DMS79 (cell line): ENCODE measurements around the gene ABITRAM.
"Not testable (repeated sequence)": the region's sequence is repeated elsewhere in the genome, so short reads cannot be mapped to it uniquely, and the experiment has no call there.

Experiments
- DNase-seq: peaks from one replicate; lab custom pipeline; 2025; lab: John Stamatoyannopoulos, UW

Gene ABITRAM

DNA sequence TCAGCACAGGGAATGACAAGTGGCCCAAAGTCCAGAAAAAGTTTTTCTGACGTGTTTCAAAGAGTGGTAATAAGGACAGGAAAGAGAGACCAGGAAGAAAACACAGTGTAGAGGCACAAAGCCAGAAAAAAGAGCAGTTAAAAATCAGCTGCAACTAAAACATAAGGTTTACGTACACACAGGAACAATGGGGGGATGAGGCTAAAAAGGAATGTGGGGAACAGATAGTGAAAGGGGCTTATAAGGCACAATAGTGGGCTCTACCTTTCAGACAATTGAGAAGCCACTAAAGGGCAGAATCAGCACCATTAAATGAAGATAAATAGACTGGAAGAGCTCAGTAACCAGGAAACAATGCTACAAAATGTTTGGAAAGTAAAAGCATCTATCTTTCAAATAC, 5.8 kb upstream of the ABITRAM start:
- no peak for DNase-seq

DNA sequence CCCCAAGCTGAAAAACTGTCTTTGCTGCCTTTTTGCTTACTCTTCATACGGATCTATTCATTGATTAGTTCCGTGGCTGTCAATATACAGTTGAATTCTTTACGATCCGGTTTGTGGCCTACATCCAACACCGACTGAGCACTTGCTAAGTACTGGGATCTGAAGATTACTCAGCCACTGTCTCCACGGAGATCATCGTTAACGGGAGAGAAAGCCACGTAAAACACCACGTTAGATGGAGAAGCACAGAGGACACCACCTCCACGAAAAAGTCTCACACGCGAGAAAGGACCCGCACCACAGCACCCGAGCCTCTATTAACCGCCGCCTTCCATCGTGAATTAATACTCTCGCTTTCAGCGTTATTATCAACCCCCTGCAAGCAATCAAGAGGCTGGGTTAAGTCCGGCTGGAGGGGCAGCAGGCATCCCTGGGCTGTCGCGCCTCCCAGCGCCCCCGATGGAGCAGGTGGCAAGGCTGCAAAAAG, 926 bp upstream of the ABITRAM start:
- DNase-seq: no peak

DNA sequence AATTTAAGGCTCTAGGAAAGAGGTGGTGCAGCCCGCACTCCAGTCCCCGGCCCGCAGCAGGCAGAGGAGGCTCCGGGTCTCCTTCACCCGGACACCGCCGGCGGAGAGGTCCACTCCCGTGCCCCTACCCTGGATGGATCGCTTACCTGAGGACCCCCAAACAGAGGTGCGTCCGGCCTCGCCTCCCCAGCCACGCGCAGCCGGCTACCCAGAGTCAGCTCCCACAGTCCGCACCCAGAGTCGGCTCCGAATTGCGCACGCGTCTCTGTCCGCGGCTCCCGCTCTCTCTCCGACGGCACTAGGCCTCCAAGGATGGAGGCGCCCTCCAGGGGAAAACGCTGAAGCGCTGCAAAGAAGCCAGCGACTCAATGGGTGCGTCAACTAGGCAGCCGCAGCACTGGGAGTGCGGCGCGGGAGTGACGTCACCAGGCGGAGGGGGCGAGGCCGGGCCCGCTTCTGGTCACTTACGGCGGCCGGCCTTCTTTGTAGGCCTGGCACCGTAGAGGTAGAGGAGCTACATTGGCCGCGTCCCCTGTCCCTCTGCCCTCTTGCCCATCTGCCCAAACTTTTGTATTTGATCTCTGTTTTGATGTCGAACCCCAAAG, 380 bp upstream of the ABITRAM start, which contains the start of gene ELP1:
TSS of gene ELP1 (minus strand) at position 407 of the 605 bp plus-strand sequence. CDS start 2,978 bp downstream, outside the sequence.
- DNase-seq: peak; percentile 71

DNA sequence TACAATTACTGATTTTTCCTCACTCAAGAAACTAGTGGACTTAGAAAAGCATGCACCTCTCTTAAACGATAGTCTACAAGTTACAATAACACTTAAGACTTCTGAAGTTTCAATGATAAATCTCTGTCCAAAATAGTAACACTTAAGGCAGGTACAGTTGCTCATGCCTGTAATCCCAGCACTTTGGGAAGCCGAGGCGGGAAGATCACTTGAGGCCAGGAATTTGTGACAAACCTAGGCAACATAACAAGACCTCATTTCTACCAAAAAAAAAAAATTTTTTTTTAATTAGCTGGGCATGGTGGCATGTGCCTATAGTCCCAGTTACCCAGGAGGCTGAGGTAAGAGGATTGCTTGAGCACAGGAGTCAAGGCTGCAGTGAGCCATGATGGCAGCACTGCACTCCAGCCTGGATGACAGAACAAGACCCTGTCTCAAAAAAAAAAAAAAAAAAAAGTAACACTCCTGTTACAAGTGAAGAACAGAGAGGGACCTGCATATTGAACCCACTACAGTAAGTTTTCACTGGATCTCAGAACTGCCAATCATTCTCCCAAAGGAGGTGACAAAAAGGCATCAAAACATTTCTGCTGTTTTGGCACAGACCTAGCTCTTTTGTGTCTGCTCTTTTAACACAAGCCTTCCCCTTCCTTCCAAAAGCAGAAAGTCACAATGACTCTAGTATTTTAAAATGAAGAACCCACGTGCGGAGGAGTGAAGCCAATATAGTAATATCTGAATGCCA, 3.5 kb downstream of the ABITRAM start:
- no peak for DNase-seq

DNA sequence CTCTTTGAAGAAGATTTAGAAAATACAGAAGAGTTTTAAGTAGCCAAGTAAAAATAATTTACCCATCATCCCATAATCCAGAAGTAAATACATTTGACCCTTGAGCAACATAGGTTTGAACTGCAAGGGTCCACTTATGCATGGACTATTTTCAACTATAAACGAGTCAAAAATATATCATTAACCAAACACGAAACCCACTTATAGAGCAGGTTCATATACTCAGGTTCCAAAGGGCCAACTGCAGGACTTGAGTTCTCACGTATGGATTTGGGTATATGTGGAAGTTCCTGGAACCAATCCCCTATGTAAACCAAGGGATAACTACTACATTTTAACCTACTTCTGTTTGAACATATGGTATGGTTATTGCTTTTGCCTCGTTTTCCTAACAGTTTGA, 5.8 kb downstream of the ABITRAM start:
- DNase-seq: no peak

DNA sequence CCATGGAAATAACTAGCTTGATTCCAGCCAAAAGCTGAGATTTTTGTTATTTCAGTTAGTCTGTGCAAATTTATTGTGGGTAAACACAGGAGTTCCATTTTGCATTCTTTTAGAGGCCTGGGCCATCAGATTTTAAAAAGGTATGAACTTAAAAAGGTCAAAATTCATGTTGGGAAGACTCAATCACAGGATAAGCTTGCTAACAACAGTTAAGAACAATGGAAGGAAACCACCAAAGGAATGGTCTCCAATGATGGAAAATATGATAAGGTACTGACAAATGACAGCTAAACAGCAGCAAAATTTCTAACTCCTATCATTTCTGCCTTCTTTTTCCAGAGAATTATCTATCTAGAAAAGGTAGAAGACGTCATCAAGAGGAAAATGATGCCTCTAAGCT, 16.0 kb downstream of the ABITRAM start:
- no peak for DNase-seq

DNA sequence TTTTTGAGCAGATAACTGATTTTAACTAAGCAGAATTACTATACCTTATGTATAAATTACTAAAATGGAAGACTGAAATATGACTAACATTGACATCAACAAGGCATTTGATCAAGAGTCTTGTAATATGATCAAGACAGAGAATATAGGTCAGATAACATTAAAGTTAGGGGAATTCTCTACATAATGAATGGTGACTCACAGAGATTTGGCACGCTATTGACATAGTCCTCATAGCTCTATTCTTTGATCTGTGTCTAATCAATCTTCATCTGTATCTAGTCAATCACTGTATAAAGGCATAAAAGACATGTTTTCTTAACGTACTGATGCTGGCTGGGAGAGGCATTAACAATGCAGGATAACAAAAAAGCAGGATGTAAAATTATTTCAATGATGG, 17.4 kb downstream of the ABITRAM start:
- no peak for DNase-seq

DNA sequence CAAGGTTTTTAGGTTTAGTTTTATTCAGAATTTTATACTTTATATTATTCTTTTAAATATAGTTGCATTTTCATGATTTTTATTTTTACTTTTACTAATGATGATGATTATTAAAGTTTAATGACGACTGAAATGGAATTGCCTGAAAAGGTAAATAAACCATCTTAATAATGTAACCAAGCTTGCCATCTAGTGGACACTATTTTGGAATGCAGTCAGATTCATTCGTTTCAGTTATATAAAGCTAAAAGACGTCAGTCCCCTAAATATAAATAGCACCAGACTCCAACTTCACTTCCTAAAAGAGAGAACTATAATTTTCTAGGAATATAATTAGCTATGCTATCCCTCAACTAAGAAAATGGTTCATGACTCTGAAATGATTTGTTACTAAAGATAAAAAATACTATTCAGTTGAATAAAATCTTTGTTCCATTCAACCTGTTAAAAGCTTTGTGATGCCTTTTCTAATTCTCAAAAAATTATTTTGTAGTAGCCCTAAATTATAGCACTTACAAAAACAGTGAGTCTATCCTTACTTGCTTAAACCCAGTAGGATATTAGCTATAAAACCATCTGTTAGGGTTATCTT, 19.9 kb downstream of the ABITRAM start:
- DNase-seq: no peak

DNA sequence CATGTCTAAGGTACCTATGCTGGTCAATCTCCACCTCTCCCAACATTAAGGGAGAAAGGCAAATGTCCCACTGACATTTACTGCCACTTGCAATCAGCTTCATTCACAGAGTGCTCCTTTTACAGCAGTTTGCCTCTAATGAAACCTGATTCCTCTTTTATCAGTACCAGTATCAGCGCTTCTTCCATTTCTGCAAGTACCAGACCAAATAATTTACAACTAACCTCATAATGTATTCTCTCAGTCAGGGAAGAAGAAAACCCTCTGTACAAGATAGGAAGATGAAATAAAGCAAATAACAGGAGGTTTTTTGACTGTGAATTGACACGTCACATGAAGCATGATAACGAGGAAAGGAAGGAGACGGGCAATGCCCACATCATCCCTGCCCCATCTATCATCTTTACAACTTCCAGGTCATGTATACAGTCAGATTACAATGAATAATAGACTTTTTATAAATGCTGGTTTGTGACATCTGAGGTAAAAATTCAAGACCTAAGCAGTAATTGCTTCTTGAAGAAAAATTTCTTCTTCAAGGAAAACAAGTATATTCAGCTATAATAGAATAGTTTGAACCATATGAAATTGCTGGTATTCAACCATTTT, 21.9 kb downstream of the ABITRAM start:
- DNase-seq: no peak

DNA sequence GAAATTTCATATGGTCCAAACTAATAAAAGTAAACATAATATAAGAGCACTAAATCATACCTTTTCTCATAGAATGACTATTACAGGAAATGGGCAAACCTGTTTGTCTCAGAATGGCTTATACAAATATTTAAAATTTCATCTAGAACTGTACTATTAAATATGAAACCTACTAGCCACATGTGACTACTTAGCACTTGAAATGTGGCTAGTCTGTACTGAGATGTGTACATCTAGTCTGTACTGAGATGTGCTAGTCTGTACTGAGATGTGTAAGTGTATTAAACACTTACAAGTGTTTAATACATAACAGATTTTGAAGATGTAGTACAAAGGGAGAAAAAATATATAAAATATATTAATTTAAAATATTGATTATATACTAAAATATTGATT, 22.4 kb downstream of the ABITRAM start:
- no peak for DNase-seq

DNA sequence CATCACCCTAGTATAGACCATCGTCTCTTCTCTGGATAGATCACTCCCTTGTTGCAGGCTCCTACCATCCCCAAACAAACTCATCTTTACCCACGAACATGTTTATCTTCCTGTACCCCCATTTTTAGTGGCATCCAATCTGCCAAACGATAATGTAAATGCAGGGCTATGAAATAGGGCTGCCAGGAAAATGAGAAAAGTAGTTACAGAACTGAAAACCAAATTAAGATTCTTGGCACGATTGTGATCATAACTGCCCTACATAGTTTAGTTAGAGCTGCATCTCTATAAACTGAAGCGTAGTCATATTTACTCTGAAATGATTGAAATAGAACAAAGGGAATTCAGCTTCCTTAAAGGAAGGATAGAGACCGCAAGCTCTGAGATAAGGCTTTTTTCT, 26.1 kb downstream of the ABITRAM start:
- DNase-seq: no peak

DNA sequence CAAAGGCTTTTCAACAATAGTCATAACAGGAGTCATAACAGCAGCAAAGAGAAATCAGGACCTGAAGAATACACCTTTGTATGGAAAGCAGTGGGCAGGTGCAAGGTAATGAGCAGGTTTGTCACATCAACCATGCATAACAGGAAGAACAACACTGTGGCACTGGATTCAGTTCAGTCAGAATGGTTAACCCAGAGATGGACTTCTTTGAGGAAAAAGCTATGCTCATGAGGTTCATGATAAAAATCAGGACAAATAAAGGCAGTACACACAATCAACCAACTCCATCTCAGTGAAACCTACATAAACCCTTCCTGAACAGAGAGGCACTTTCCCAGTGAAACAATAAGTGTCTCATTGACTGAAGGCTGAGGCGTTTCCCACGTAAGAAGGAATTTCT, 27.0 kb downstream of the ABITRAM start:
- DNase-seq: no peak

DNA sequence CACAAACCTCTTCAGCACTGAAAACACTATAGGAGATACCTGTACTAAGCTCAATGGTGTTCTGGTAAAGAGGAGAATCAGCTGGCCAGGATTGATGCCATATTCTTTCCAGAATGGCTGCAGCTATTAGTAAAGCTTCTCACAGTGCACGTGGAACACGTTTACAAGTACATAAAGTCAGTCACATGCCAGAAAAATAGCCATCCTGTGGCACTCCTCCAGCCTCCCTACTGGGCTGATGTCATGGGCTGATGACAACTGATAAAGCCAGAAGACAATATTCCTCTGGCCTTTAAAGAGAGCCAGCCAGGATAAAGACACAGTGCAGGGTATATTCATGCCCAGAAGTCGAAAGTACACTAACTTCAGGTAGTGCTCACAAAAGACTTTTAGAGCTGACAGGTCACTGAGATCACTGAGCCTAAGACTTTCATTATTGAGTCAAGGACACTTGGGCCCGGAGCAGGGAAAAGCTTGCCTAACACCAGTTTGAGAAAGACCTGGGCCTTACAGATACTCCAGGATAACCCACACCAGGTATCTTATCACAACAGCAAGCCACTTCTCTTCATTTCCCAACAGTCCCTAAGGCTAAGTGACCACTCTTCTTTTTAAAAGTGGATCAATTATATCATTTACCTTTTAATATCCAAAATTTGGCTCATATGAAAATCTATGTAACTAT, 29.4 kb downstream of the ABITRAM start:
- DNase-seq: no peak

DNA sequence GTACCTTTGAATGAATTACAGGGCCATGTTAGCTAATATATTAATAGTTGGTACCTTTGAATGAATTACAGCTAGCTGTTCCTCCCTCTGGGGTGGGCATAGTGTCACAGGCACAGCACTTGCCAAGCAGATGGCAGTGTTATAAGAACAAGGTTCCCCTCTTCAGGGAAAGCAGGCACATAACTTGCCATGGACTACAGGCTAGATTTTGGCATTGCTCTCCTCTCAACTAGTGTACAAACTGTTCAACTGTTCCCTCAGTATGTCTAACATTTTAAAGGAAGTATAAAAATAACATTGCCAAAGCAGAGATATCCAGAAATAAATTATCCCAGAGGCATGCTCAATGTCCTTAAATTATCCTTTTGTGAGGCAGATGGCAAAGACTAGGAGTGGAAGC, 33.7 kb downstream of the ABITRAM start:
- DNase-seq: no peak

DNA sequence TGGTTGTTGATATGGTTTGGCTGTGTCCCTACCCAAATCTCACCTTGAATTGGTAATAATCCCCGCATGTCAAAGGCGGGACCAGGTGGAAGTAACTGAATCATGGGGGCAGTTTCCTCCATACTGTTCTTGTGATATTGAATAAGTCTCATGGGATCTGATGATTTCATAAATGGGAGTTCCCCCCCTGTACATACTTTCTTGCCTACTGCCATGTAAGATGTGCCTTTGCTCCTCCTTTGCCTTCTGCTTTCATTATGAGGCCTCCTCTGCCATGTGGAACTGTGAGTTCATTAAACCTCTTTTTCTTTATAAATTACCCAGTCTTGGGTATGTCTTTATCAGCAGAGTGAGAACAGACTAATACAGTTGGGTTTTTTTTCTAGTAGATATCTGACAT, 37.2 kb downstream of the ABITRAM start:
- not testable (repeated sequence) for DNase-seq

DNA sequence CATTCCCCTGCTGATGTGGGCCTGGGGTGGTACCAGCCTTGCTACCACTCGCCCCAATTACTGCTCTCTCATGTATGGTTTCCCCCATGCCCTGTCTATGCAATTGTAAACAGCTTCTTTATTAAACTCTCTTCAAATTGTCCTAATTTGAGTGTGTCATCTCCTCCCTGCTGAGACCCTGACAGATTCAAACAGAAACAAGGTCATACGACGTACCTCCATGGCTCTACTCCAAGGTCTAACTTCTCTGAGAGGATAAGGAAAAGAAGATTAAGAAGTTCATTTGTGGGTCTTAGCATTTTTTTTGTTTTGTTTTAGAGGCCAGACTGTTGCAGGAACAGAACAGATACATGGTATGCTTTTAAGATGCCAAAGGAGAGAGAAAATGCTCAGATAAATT, 38.0 kb downstream of the ABITRAM start:
- DNase-seq: no peak

DNA sequence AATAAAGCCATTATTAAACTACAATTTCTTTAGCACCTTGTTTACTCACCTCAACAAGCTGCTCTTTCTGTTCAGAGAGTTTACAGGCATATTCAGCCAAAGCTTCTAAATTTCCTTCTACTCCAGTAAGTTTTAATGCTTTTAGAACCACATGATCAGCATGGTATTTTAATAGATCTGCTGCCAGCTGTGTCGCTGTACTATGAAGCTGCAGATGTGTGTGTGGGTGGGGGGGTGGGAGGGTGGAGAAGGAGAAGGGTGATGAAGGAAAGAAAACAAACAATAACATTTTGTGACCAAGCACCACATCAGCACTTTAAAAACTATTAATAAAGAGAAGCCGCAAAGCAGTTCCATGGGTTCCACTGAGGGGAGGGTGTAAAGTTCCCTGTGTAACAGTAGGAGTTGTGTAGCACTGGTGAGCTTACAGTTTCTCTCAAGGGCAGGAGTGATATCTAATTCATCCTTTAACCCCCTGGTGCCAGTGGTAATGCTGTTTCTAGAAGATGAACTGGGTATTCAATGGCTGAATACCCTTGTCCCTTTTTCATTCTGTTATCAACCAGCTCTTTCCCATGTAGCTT, 38.5 kb downstream of the ABITRAM start:
- no peak for DNase-seq

DNA sequence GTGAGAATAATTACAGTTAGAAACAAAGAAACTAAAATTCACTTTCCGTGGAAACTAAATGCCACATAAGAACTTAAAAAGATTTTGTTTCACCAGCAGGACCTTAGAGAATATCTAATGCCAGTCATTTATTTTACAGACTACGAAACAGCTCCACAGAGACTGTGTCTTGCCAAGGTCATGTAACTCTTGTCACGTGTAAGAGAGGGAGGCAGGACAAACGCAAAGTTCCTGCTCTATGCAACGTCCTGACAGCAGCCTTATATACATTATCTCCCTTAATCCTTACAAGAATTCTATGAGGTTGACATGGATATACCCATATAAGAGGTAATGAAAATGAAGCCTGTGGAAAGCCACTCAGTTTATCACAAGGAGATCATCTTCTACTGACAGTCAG, 39.7 kb downstream of the ABITRAM start:
- no peak for DNase-seq

DNA sequence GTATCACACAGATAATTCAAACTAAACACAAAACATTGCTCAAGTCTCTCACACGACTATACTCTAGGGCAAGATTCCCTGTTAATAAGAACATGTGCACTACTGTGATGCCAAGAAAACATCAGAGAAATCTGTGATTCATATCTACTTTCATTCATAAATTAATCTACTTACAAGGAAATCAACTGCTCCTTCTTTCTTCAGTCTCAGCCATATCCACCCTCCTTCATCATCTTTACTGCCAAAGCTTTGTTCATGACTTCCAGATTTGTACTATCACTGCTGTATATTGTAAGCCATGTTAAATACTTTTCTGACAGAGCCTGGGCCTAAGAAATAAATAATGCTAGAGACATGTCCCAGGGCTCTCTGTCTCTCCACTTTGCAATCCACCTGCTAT, 44.0 kb downstream of the ABITRAM start:
- DNase-seq: no peak

DNA sequence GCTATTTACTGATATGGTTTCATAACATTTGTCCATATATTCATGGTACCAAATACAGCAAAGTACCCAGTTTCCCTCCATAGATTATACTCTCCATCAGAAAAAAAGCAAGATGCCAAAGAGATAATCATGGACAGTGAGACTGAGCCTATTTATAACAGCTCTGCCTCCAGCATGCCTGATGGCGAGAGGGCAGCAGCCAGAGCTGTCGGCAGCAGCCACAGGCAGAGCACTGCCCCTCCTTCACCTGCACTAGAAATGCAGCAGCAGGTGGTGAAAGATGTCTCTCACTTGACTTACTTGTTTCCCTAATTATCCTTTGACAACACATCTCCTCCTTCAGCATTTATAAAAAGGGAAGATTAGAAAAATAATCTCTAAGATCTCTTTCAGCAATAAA, 46.7 kb downstream of the ABITRAM start:
- no peak for DNase-seq

DNA sequence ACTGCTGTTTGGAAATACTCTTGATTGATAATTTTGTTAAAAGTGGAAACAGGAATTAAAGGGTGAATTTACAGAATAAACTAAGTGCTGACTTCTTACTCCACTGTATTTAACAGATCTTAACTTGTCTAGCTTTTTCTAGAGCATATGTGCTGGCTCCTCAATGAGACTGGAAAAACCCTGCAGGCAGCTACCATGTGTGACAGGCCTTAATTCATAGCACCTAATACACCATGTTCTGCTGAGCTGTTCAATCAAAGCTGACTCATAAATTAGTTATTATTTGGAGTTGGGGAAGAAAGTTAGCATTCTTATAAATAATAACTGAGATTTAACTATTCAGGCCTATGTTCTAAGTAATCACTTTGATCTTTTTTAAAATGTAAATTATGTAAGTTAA, 49.7 kb downstream of the ABITRAM start:
- no peak for DNase-seq
